Inflammatory macrophage (primary cell): ENCODE measurements around the gene ENGASE.
"Not testable (repeated sequence)": the region's sequence is repeated elsewhere in the genome, so short reads cannot be mapped to it uniquely, and the experiment has no call there.

Source experiments
- DNase-seq, 2 donors: peaks; one replicate each; pipeline ENCODE4 v3.0.0-alpha.2; 2020 to 2022

Gene ENGASE

DNA sequence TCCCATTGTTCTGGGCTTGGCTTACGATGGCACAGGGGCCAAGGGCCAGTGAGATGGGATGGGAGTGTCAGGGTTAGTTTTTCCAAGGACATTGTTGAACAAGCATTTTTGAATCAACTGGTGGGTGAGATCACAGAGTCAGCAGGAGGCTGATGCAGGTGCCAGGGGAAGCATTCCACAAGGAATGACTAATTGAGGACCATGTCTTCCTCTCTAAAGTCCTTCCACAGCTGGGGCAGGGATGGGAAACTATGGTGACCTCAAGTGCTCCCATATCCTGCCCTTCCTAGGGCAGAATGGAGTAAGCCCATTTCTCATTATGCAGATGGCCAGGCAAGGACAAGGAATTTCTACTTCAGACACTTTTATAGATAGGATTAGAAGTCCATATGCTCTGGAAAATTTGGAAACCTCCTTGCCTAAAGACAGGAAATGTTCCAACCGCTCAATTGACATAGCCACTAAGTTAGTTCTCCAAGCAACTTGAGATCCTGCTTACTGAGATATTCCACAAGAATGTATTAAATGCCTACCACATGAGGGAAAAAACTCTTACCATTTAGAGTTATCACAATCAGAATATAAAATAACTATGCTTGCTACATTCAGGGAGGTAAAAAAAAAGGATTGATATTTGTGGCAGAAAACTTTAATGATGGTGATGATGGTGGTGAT lies 21.2 kb upstream of the ENGASE start:
- DNase-seq: no peak

DNA sequence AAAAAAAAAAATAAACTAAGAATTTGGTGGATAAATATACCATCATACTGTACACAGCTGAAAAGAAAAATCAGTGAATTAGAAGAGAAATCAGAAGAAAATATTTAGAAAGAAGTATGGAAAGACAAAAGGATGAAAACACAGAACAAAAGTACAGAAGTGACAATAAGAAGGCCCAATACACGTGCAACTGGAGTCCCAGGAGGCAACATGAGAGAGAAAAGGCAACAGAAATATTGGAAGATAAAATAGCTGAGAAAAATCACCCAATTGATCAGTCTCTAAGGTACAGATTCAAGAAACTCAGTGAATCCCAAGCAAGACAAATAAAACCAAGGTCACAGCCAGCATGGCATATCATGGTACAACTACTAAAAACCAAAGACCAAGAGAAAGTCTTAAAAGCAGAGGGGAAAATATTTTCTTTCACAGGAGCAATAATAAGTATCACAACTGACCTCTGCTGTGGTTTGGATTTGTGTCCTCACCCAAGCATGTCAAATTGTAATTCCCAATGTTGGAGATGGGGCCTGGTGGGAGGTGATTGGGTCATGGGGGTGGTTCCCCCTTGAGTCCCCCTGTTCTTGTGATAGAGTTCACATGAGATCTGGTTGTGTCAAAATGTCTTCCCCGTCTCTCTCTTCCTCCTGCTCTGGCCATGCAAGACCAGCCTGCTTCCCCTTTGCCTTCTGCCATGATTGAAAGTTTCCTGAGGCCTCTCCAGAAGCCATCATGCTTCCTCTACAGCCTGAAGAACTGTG lies 20.2 kb upstream of the ENGASE start:
- peak; percentile 41 to 59 for DNase-seq

DNA sequence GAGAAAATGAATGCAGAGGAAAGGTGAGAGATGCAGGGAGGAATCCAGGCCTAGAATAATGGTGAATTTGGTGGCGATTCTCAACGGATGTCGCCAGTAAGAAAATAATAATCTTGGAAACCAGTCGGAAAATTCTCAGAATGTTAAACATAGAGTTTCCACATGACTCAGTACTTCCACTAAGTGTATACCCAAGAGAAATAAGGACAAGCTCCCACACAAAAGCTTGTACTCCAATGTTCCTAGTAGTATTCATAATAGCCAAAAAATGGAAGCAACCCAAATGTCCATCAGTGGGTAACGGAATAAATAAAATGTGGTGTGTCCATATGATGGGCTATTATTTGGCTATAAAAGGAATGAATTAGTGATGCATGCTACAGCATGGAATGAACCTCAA lies 19.4 kb upstream of the ENGASE start:
- no peak for DNase-seq

DNA sequence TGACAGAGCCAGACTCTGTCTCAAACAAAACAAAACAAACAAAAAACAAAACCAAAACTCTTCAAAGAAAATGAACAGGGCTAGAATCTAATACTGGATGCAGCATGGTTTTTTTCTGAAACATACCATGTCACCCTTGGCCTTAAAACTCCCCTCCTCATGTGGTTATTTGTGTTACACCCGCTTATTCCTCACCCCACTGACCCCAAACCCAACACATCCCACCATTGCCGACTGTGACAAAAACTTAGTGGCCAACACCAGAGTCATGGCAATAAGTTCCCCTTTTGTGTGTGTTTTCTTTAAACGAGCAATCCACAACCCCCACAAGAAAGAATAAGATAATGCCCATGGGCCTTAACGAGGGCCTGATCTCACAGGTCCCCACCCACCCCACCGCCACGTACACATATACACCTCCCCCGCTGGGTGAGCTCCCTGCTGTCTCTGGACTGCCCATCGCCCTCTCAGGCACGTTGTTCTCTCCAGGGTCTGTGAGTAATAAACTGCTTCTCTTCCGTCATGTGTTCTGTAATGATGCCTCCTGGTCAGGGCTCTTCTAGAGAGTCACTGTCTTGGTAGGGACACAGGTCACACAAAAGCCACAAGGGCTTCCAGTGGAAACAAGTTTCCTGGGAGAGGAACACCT lies 16.8 kb upstream of the ENGASE start:
- peak; percentile 35 to 39 for DNase-seq

DNA sequence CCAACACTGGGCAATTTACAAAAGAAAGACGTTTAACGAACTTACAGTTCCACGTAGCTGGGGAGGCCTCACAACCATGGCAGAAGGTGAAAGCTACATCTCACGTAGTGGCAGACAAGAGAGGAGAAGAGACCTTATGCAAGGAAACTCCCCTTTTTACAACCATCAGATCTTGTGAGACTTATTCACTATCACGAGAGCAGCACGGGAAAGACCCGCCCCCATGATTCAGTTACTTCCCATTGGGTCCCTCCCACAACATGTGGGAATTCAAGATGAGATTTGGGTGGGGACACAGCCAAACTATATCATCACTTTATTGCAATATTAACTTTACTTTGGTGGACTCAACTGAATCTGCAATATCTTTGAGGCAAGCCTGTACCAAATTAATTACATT lies 11.9 kb upstream of the ENGASE start:
- peak; percentile 28 to 47 for DNase-seq

DNA sequence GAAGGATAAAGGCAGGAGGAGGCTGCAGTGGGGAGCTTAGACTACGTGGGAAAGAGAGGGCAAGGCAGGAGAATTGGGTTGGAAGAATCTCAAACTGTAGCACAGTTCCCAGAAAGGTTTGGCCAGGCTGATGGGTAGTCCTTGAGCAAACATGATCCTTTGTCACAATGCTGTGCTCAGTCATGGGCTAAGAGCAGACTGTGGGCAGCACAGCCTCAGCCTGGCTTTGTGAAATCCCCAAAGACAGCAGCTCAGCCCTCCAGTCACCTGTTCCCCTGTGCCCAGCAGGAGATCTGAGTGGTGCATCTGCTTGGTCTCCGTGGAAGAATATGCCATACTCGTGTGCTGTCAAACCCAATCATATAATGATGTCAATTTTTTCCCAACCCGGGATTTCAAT lies 10.6 kb upstream of the ENGASE start:
- no peak for DNase-seq

DNA sequence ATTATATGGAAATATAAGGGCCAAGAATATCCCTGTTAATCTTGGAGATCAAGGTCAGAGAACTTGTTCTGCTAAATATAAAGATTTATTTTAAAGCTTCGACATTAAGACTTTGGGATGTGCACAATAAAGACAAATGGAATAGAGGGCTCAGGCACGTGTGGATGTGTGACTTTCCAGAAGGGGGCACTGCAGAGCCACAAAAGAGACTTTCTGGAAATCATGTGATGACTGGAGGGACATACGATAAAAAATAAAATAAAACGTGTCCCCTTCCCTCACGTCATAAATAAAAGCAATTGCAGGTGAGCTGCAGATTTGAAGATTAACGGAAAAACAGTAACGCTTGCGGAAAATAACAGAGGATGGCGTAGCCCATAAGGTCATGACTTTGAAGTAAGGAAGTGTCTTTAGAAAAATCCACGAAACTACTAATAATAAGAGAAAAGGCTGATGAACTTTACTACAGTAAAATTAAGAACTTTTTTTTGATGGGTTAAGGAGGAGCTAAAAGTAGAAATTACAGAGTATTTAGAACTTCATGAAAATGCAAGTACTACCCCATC lies 9.4 kb upstream of the ENGASE start:
- DNase-seq: peak; percentile 66 to 70

DNA sequence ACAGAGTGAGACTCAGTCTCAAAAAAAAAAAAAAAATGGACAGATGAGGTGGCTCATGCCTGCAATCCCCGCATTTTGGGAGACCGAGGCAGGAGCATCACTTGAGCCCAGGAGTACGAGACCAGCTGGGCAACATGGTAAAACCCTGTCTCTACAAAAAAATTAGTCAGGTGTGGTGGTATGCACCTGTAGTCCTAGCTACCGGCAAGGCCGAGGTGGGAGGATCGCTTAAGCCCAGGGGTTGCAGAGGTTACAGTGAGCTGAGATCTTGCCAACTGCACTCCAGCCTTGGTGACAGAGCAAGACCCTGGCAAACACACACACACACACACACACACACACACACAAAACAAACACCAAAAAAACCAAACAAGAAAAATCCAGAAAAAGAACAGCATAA lies 7.7 kb upstream of the ENGASE start:
- no peak for DNase-seq

DNA sequence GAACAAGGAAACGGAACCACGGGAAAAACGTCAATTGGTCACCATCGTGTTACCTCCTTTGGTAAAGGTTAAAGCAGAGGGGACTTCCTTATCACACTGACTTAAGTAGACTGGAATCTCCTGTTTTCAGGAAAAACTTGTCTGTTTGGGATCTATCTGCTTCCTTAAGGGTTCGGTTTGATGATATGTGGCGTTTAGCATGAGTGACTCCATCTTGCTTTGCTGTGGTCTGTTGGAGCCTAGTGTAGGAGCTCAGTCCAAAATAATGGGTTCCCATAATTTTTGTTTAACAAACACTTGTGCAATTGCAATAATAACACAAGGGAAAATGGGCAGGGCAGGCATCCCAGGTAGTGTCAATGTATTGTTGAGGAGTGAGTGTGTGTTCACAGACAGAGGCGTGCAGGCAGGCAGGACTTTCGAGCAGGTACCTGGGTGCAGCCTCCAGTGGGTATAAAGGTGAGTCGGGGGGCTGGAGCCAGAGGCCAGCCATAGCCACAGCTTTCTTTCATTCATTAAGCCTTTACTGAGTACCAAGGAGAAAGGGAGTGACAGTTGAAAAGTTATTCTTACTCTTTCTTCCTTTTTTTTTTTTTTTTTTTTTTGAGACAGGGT lies 4.3 kb upstream of the ENGASE start:
- DNase-seq: no peak

DNA sequence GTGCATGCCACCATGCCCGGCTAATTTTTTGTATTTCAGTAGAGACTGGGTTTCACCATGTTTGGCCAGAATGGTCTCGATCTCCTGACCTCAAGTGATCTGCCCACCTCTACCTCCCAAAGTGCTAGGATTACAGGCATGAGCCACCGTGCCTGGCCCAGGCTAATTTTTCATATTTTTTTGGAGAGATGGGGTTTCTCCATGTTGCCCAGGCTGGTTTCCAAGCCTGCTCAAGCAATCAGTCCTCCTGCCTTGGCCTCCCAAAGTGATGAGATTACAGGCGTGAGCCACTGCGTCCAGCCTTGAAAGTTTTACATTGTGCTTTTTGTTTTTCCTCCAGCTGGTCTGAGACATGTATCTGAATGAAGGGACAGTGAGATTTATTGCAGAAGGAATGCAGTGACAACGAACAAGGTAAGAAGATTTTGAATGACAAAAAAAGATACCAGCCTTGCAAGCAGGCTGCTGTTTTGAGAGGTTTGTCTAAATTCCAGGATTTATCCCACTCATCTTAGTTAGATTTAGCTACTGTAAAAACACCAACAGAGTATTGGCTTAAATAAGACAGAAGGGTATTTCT lies 3.4 kb upstream of the ENGASE start:
- no peak for DNase-seq

DNA sequence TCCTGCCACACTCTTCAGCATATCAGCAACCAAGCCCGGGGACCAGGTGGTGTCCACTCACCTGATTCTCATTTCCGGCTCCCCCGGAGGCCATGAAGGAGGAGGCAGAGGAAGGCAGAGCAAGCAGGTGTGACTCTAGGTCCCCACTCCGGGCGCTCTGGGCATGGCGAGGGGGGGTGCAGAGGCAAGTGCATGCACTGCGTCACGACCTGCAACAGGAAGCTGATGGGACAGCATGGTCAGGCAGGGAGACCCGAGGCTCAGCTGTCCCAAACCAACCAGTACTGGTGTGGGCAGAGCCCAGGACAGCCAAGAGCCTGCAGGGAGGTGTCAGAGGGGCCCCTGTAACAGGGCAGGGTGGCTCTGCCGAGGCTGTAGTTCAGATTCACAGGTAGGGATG lies 2.1 kb upstream of the ENGASE start:
- no peak for DNase-seq

DNA sequence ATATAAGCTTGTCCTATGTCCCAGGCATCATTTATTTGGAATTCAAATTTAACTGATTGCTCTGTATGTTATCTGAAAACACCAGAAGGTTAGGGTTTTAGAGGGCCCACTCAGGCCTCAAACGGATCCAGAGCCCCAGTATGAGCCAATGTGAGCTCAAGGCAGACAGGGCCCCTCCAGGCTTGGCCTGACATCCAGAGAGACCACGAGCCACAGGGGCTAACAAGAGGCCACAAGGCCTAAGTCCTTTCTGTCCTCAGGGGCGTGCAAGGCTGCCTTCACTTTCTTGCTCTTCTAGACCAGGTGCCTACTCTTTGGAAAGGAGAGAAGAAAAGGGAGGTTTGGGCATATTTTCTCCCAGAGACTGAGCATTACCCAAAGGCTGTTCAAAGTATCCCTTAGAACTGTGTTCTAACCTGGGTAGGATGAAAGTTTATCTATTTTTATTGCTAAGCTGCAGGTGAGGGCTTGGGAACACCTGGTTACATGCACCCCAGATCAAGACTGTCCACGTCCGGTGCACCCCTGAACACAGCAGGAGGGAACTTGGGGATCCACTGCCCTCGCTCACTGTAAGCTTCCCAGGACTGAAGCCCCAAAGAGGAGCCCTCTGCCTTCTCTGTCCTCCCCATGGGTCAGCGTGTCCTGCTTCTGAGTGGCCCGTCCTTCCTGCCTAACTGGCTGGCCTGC lies 1.5 kb upstream of the ENGASE start:
- DNase-seq: no peak

DNA sequence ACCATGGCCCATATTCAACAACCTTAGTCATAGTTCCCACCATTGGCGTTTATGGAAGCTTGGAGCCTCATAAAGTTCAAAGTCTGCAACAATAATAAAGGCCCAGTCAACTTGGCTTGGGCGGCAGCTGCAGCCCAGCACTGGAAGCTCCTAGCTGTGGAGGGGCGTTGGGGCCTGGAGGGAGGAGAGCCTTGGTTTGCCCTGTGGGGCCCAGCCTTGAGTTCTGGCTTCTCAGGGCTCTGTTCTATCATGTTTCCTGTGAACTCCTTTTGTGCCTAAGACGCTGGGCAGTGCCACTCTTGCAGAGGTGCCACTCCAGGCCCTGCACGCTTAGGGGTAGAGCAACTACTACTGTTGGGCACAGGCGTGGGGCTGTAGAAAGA lies 927 bp upstream of the ENGASE start:
- no peak for DNase-seq

DNA sequence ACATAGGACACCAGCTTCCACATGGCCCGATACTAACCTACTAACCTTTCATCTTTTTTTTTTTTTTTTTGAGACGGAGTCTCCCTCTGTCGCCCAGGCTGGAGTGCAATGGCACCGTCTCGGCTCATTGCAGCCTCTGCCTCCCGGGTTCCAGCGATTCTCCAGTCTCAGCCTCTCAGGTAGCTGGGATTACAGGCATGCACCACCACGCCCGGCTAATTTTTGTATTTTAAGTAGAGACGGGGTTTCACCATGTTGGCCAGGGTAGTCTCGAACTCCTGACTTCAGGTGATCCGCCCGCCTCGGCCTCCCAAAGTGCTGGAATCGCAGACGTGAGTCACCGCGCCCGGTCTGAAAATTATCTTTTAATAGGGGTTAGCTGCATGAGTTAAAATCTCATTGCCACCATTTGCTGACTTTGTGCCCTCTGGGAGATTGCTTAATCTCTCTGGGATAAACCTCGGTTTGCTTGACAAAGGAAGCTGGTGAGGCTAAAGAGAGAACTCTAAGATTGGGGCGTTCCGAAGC lies 439 bp upstream of the ENGASE start:
- DNase-seq: not testable (repeated sequence)

DNA sequence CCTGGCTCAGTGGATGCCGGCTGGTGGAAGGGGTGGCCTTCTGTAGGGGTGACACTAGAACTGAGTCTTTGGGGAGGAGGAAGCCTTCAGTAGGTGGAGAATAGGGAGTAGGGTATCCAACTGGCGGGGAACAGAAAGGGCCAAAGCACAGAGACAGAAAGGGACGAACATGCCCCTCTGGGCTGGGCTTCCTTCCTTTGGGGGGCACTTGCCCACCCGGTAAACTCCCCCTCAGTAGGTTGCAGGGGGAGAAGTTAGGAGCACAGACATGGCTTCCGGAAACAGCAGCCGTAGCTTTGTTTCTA lies 774 bp downstream of the ENGASE start:
- no peak for DNase-seq

DNA sequence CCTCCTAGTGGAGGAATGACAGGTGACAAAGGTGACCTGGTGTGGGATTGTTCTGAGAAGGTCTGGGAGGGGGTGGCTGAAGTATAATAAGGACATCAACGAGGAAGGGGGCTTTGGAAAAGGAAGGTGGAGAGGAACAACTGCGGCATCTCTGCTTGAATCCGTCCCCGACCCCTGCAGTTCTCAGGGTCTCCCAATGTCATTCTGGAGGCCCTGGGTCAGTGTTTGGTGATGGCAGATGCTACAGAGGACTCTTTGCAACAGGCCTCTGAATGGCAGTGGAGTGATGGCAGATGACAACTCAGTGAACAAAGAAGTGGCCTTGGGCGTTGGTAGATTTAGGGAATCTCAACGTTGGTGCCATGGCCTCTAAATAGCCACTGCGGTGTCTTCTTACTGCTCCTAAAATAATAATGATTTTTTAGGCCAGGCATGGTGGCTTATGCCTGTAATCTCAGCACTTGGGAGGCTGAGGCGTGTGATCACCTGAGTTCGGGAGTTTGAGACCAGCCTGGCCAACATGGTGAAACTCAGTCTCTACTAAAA lies 1.3 kb downstream of the ENGASE start:
- no peak for DNase-seq

DNA sequence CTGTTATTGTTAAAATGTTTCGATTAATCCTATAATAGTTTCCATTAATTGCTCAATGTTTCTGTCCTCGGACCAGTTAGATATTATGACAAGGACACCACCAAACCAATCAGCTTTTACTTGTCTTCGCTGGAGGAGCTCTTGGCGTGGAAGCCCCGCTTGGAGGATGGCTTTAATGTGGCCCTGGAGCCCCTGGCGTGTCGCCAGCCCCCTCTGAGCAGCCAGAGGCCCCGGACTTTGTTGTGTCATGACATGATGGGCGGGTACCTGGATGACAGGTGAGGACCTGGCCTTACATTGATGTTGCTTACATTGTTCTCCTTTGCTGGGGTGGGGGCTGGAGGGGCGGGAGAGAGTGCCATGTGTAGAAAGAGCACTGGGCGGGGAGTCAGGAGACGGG lies 3.0 kb downstream of the ENGASE start:
- DNase-seq: no peak

DNA sequence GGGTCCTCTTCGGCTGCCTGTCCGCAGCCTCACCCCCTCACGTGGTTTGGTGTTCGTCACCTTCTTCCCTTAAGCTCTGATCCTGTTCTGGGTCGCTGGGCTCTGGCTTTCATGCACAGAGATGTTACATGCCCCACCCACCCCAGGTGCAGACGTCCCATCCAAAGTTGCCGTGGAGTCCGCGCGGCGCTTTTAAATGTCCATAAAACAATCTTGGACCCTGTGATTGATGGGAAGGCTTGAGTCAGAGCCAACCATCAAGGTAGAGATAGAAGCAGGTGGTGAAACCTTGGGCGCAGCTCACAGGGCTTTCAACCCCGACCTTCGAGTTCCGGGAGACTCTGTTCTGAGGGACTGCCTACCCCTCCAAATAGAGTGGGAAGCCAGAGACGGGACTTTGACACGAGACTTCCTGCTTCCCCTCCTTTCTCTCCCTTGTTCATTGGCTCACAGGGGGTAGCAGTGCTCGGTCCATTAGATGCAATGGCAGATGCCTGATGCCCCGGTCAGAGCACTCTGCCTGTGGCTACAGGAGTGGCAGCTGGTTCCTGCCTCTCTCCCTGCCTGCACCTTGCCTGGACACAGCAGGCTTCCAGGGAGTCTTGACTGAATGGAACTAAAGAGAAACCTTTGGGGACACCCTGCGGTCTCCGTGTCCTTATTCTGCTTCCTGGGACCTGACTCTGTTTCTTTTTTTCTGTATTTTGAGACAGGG lies 4.0 kb downstream of the ENGASE start:
- DNase-seq: no peak

DNA sequence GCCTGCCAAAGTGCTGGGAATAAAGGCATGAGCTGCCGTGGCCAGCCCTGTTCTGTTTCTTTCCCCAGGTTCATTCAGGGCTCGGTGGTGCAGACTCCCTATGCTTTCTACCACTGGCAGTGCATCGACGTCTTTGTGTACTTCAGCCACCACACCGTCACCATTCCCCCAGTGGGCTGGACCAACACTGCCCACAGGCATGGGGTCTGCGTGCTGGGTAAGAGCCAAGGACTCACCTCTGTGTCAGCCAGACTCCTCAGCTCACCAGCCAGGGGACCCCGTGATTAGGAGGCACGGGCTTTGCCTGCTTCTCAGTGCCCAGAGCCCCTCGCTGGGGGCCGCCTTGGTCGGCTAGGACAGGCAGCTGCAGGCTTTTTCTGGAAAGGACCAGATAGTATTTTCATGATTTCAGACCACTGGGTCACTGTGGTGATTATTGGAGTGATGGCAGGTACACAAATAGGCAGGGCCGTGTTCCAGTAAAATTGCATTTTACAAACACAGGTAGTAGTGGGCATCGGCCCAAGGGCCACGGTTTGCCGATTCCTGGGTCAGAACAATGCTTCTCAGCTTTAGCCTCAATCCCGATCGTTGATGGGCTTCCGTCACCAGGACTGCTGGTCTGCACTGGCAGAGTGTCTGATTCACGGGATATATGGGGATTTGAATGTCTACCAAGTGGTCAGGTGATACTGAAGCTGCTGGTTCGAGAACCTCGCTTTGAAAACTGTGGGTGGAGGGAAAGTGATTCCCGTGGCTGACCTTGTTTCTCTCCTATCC lies 5.0 kb downstream of the ENGASE start:
- DNase-seq: no peak

DNA sequence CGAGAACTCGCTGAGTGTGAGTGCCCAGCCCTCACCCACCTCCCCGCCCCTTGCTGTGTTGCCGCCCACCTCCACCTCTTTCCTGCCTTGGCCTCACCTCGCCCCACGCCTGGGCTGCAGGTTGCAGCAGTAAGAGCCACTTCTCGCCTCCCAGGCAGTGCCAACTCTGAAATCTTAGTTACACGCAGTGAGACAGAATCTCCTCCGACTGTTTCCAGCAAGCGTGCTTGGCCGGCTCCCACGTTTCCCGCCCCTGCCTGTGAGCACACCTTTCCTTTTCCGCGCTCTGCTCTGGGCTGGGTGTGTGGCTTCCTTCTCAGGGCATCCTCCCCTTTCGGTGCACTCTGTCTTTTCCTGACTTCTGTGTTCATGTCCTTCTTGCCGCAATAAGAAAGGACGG lies 5.7 kb downstream of the ENGASE start:
- no peak for DNase-seq
